Fibroblast of skin of scalp (primary cell): ENCODE results near the gene ETNPPL.

Source experiments
- DNase-seq: peaks from one replicate; pipeline ENCODE4 v3.0.0-alpha.2; 2013

Gene ETNPPL

DNA sequence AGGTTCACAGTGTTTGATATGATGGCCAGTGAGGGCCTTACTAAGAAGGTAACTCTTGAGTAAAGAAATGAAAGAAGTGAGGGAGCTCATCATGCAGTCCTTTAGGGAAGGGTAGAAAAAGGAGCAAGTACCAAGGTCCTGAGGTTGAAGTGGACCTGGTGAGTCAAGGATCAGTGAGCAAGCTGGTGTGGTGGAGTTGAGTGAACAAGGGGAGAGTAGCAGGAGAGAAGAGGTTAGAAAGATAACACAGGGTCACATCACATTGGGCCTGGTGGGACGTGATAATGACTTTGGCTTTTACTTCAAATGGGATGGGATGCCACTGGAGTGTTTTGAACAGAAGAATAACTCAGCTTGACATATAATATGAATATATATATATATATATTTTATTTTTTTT, 67.8 kb downstream of the ETNPPL start:
- DNase-seq = no peak

DNA sequence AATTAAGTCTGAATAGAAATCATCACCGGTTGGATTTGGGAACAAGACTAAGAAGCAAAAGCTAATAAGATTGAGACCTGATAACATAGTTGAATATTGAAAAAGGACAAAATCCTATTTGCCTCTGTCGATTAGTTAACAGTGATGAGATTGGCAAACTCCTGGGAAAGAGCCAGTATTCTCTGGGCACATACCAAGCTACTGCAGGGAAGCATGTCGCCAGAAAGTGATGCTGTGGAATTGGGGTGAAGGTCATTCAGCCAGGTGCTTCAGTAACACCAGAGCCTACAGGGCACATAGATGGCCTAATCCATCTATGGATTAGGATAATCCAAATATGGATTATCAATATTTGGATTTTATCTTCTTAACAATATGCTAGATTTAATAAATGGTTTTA, 68.4 kb downstream of the ETNPPL start:
- no peak for DNase-seq

DNA sequence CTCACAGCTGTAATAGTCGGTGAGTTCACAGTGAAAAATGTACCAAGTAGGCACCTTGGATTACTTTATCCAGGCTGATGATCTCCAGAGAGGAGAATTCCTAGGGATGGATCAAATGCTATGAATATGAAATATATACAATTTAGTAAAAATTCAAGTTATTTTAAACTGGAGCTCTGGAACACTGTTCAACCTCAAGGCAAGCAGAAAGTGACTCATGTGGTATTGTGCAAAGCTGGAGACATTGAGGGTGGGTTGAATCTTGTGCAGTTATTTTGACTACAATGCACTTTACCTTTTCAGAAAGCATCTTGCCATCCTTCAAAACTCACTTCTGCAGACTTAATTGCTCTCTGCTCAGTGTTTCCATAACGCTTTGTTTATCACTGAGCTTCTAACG, 69.0 kb downstream of the ETNPPL start:
- DNase-seq = no peak

DNA sequence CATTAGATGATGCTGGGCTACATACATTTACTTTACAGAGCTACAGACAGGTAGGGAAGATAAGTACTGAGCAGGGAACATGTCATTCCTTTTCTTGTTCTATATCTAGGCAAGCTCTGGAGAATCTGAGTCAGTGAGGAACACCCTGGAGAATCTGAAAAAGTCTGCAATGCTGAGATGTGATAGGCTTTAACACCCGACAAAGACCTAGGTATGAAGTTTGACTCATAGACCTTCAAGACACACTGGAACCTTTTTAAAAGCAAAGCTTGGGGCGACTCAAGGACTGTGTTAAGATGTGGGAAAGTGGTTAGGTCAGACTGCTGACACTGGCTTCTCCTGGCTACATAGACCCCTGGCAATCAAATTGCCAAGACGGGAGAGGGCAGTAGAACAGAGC, 69.6 kb downstream of the ETNPPL start:
- DNase-seq = no peak
